ENCODE data around the gene SFI1.
A peak's percentile ranks its signal among the peaks of the same experiment; 100 is the strongest.

Gene SFI1

DNA sequence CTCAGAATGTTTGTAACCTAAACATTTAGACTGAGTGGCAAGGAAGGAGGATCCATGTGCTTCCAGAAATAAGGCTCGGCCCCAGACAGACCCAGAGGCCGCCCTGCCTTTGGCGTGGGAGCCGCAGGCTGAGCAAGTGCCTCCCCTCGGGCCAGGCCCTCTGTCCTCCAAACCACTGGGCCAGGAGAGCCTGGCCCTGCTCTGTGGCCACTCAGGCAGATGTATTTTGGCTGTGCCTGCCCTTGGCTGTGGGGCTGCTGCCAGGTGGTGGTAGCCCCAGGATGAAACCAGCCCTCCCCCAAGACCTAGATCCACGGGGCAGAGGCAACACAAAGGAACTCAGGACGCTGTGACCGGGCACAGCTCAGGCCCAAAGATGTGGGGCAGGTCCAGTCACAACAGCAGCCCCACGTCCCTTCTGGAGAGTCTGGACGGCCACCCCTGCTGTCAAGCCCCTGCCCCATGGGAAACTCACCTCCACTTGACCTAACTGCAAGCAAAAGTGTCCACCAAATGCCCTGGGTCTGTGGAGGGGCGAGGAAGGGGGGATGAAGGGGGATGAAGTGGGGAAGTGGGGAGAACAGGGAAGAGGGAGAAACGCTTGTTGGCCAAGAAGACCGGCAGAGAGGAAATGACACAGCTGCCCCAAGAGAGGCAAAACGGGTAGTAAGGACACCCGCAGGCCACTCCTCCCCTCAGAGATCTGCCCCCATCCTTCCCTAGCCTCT is 141.7 kb downstream of the SFI1 start:
- H3K4me3 ChIP-seq (ENCODE audit: low read depth, low read length): no peak overlapping the region
- TF ChIP-seq, protein P1, sequence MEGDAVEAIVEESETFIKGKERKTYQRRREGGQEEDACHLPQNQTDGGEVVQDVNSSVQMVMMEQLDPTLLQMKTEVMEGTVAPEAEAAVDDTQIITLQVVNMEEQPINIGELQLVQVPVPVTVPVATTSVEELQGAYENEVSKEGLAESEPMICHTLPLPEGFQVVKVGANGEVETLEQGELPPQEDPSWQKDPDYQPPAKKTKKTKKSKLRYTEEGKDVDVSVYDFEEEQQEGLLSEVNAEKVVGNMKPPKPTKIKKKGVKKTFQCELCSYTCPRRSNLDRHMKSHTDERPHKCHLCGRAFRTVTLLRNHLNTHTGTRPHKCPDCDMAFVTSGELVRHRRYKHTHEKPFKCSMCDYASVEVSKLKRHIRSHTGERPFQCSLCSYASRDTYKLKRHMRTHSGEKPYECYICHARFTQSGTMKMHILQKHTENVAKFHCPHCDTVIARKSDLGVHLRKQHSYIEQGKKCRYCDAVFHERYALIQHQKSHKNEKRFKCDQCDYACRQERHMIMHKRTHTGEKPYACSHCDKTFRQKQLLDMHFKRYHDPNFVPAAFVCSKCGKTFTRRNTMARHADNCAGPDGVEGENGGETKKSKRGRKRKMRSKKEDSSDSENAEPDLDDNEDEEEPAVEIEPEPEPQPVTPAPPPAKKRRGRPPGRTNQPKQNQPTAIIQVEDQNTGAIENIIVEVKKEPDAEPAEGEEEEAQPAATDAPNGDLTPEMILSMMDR (conservative IDR thresholded peaks at IDR 0.05; ENCODE audit: low read depth, low read length): no peak
- no peak for DNase-seq (ENCODE audit: low read depth)

DNA sequence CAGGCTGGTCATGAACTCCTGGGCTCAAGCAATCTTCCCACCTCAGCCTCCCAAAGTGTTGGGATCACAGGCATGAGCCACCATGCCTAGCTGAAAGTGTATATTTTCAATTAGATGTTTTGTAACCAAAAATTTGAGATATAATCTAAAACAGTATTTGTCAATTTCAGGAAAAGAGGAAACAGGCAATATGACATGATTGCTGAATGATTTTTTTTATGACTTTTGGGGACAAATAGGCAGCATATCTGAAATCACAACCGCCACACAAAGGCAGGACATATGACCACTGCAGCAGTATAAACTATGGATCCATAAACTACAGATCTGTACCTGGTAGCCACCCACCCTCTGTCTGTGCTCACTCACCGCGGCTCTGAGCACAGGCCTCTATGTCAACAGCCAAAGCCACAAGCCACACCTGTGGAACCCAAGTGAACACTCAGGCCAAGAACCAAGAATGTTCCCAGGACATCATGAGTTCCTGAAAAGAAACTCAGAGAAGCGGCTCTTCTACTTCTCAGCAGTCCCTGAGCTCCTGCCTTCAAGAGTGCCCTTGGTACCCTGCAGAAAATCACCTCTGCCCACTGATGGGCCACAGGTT is 143.2 kb downstream of the SFI1 start:
- DNase-seq (ENCODE audit: low read depth): no peak
- TF ChIP-seq, protein P1 (conservative IDR thresholded peaks at IDR 0.05; ENCODE audit: low read depth, low read length): no peak
- H3K4me3 ChIP-seq (ENCODE audit: low read depth, low read length): no peak overlapping the region

DNA sequence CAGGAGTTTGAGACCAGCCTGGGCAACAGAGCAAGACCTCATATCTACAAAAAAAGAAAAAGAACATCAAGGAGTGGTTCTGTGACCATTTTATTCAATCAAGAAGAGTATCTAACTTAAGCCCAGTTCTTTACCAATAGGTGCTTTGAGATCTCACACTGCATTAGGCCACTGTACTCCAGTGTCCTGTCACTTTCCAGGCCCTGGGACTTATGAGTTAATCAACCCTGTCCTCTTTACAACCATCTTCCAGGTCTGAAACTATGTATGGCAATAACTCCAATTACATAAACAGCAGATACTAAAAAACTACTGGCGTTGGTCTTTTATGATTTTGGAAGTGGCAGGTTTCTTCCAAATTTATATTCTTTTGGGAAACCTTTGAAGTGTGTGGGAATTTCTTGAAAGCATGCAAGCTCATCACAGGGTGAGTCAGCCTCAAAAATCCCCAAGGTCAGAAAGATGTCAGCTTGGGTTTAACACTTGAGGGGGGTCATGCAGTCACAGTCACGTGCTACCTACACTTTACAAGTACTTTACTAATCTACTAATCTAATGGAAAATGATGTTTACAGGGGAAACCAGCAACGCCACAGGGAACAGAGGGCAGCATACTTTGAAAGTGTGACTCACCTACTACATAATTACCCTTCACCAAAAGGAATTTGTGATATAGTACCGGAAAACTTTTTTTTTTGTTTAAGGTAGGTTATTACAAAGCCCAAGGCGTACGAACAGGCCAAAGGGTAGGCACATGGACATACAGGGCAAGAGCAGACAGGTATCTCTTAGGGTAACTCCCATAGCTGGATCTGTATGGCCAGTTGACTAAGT is 150.1 kb downstream of the SFI1 start:
- no peak overlapping the region for H3K4me3 ChIP-seq (ENCODE audit: low read depth, low read length)
- peak; percentile 100 for DNase-seq (ENCODE audit: low read depth)
- TF ChIP-seq, protein P1 (conservative IDR thresholded peaks at IDR 0.05; ENCODE audit: low read depth, low read length): no peak

DNA sequence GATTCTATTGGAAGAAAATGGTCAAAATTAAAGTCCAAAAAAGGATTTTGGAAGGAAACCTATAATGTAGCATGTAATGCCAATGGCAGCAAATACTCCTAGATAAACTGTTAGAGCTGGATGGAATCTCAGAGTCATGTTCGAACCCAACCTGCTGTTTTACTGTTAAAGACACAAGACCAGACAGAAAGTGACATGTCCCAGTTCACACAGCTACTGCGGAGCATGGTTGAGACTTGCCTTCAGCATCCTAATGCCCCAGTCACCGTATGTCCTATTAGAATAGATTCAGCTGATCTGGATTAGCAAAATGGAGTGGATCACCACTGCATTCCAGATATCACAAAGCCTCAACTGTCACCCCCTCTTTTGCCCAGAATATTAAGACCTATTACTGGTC is 150.7 kb downstream of the SFI1 start:
- no peak overlapping the region for H3K4me3 ChIP-seq (ENCODE audit: low read depth, low read length)
- TF ChIP-seq, protein P1 (conservative IDR thresholded peaks at IDR 0.05; ENCODE audit: low read depth, low read length): no peak
- no peak for DNase-seq (ENCODE audit: low read depth)

DNA sequence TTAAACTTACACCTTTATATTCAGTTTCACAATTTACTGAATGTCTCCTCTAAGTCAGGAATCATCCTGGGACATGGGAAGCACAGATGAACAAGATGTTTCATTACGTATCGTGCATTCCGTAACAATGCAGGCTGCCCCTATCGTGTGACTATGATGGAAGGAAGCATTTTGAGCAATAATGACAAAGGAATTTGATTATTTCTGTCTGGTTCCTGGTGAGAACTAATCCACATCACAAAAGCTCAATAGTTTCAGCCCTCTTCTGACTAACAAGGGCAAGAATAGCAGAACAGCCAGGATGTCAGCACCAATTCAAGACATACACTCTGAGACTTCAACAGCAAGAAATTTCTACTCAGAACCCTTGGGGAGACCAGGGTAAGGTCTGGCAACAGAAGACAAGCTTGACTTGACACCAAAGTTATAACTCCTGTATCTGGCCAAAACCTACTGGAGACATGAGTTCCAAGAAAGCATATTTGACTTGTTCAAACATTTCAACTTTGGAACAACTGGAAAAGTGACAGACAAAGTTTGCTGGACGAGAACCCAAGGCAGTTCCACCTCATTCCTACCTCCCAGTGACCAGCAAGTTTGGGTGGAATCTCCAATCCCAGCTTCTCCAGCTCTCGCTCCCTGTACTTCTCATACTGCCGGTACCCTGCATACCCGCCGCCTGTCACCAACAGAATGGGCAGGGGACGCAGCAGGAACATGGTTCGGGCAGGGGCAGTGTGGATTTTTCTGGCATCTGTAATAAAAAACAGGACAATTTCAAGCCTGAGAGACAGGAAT is 151.4 kb downstream of the SFI1 start:
- TF ChIP-seq, protein P1 (conservative IDR thresholded peaks at IDR 0.05; ENCODE audit: low read depth, low read length): no peak
- no peak overlapping the region for H3K4me3 ChIP-seq (ENCODE audit: low read depth, low read length)
- peak; percentile 95 for DNase-seq (ENCODE audit: low read depth)

DNA sequence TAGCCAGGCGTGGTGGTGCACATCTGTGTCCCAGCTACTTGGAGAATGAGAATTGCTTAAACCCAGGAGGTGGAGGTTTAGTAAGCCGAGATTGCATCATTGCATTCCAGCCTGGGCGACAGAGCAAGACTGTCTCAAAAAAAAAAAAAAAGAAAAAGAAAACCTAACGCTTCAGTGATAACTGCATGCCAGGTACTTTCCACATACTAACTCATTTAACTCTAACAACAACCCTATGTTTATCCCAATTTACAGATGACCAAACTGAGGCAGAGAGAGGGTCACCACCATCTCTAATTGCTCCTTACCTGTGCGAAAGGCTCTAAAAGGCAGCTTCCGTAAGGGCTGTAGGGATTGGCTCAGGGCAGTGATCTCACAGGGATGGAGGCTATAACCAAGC is 154.1 kb downstream of the SFI1 start:
- peak; percentile 95 for DNase-seq (ENCODE audit: low read depth)
- H3K4me3 ChIP-seq (ENCODE audit: low read depth, low read length): no peak overlapping the region
- TF ChIP-seq, protein P1 (conservative IDR thresholded peaks at IDR 0.05; ENCODE audit: low read depth, low read length): no peak

All from choroid plexus epithelial cell (primary cell).